Neural crest cell (in vitro differentiated cells): ENCODE results near the gene PRM2. TPM values are rescaled to one million over a fixed set of nuclear protein-coding genes. Genes with fewer than 3 reads are reported as not detected.

Source experiments
- DNase-seq: peaks from one replicate; pipeline ENCODE4 v3.0.0; 2021; ENCODE audit warnings: low read depth, mixed read lengths, low spot score
- H3K27ac Mint-ChIP-seq: one replicate; pipeline ENCODE4 v1.8.0; 2021; ENCODE audit warnings: mild to moderate bottlenecking, mixed read lengths; ENCODE audit not compliant: unreplicated experiment
- H3K27me3 Mint-ChIP-seq: 2 replicates; pipeline ENCODE4 v1.8.0; 2021; ENCODE audit warnings: low read depth, mild to moderate bottlenecking, mixed read lengths
- H3K36me3 Mint-ChIP-seq: 2 replicates; pipeline ENCODE4 v1.8.0; 2021; ENCODE audit warnings: low read depth, mild to moderate bottlenecking, mixed read lengths
- H3K4me1 Mint-ChIP-seq: 2 replicates; pipeline ENCODE4 v1.8.0; 2021; ENCODE audit warnings: mixed read lengths
- H3K4me3 Mint-ChIP-seq: one replicate; pipeline ENCODE4 v1.8.0; 2021; ENCODE audit warnings: mild to moderate bottlenecking, mixed read lengths
- H3K9me3 Mint-ChIP-seq: 2 replicates; pipeline ENCODE4 v1.8.0; 2021; ENCODE audit warnings: mixed read lengths
- total RNA-seq: library from RNA; stranded (reverse); gene quantifications from 2 replicates; pipeline ENCODE4 v1.2.1, GENCODE V29; 2021
- TF ChIP-seq, protein P1 (sequence below): fragments of 200-600 bp; sonication (generic); conservative IDR thresholded peaks from 2 replicates; pipeline ENCODE4 v1.5.0; 2021; ENCODE audit warnings: antibody characterized with exemption, mild to moderate bottlenecking

PRM2 gene
- total RNA-seq, 1 donor from 2014 or later: not detected

DNA sequence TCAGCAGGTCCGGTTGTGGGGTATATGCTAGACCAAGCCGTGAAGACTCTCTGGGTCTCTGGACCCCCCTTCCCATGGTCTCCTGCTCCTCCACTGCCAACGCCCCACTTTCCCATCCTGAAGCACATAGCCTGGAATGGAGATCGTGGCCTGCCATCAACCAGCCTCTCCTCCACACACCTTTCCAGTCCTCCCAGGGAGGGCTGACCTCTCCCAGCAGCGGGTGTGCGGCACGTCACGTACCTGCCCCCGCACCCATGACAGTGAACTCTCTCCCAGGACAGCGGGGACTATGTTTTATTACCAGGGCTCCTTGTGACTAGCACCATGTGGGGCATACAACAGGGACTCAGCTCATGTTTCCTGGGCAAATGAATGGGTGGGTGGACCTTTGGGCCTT, 4.7 kb downstream of the PRM2 start:
- no peaks in the 10 kb centered on the region for H3K27me3 Mint-ChIP-seq
- TF ChIP-seq, protein P1, sequence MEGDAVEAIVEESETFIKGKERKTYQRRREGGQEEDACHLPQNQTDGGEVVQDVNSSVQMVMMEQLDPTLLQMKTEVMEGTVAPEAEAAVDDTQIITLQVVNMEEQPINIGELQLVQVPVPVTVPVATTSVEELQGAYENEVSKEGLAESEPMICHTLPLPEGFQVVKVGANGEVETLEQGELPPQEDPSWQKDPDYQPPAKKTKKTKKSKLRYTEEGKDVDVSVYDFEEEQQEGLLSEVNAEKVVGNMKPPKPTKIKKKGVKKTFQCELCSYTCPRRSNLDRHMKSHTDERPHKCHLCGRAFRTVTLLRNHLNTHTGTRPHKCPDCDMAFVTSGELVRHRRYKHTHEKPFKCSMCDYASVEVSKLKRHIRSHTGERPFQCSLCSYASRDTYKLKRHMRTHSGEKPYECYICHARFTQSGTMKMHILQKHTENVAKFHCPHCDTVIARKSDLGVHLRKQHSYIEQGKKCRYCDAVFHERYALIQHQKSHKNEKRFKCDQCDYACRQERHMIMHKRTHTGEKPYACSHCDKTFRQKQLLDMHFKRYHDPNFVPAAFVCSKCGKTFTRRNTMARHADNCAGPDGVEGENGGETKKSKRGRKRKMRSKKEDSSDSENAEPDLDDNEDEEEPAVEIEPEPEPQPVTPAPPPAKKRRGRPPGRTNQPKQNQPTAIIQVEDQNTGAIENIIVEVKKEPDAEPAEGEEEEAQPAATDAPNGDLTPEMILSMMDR: no peak

DNA sequence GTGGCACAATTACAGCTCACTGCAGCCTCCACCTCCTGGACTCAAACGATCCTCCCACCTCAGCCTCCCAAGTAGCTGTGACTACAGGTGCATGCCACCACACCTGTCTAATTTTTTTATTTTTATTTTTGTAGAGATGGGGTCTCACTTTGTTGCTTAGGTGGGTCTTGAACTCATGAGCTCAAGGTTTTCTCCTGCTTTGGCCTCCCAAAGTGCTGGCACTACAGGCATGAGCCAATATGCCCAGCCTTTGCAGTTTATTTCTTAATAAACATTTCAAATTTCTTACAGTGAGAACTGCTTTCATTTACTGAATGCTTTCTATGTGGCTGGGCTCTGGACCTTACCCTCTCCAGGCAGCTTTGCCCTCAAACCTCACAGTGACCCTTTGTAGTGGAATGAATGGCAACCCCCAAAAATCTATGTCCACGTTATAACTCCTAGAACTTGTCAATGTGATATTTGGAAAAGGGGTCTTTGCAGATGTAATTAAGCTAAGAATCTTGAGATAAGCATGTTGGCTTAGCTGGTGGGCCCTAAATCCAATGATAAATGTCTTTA, 5.6 kb downstream of the PRM2 start:
- Mint-ChIP-seq H3K36me3 (no peaks in the 10 kb centered on the region), H3K27me3 (no peaks in the 10 kb centered on the region), H3K4me1 (peaks cover 17% of the 10 kb centered on the region), H3K27ac (no peak overlapping the region), H3K9me3 (no peaks in the 10 kb centered on the region), H3K4me3 (no peak overlapping the region)
- DNase-seq: no peak
- TF ChIP-seq, protein P1: no peak

More for the DNA sequence above, 4.7 kb downstream of the PRM2 start:
- Mint-ChIP-seq H3K36me3 (no peaks in the 10 kb centered on the region), H3K27ac (no peak overlapping the region), H3K4me1 (peaks cover 17% of the 10 kb centered on the region), H3K9me3 (no peaks in the 10 kb centered on the region), H3K4me3 (no peak overlapping the region)
- no peak for DNase-seq

DNA sequence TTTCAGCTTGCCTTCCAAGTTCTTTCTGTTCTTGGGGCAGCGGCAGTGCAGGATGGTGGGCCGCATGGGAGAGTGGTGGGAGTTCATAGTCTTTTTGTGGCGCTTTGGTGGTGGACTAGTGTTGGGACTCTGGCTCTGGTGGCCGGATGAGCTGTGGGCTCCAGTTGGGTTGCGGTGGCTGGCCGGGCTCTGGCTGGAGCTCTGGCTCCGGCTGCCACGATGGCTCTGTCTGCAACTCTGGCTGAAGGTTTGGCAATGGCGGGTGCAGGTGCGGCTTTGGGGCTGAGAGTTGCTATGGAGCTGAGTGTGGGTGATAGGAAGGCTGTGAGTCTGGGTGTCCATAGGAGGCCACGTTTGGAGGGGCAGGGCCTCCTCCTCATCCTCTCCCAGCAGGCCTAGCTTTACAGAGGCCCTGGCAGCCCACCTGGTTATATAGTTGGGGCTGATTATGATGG, 7.3 kb downstream of the PRM2 start, which contains the start of gene TNP2:
TSS of gene TNP2 (minus strand) at position 405 of the 455 bp plus-strand sequence. CDS start at position 342, 63 bp downstream.
- peaks cover 8% of the 10 kb centered on the region for H3K4me1 Mint-ChIP-seq
- TF ChIP-seq, protein P1: no peak
- peak within 1 kb of the TSS; percentile 2 for H3K27ac Mint-ChIP-seq
- H3K9me3 Mint-ChIP-seq: no peaks in the 10 kb centered on the region
- DNase-seq: no peak
- no peaks in the 10 kb centered on the region for H3K27me3 Mint-ChIP-seq
- H3K36me3 Mint-ChIP-seq: no peaks in the 10 kb centered on the region
- no peak within 1 kb of the TSS for H3K4me3 Mint-ChIP-seq

DNA sequence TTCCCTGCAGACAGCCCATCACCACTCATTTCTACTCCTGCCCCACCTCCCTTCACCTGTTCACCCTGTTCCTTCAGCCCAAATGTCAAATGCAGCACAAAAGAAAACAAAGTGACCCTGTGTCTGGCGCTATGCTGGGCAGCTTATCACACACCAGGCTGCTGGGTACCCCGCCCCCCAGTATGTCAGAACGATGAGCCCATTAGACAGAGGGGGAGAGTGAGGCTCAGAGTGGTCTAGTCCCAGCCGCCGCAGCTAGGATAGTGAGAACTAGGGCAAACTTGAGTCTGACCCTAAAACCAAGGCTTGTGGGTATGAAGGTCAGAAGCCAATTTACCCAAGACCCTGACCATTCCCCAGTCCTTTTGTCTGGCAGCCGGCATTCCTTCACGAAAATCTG, 11.2 kb downstream of the PRM2 start:
- H3K4me3 Mint-ChIP-seq: no peak overlapping the region
- no peaks in the 10 kb centered on the region for H3K36me3 Mint-ChIP-seq
- no peaks in the 10 kb centered on the region for H3K4me1 Mint-ChIP-seq
- no peaks in the 10 kb centered on the region for H3K27me3 Mint-ChIP-seq
- TF ChIP-seq, protein P1: no peak
- DNase-seq: no peak
- H3K9me3 Mint-ChIP-seq: no peaks in the 10 kb centered on the region
- H3K27ac Mint-ChIP-seq: no peak overlapping the region

DNA sequence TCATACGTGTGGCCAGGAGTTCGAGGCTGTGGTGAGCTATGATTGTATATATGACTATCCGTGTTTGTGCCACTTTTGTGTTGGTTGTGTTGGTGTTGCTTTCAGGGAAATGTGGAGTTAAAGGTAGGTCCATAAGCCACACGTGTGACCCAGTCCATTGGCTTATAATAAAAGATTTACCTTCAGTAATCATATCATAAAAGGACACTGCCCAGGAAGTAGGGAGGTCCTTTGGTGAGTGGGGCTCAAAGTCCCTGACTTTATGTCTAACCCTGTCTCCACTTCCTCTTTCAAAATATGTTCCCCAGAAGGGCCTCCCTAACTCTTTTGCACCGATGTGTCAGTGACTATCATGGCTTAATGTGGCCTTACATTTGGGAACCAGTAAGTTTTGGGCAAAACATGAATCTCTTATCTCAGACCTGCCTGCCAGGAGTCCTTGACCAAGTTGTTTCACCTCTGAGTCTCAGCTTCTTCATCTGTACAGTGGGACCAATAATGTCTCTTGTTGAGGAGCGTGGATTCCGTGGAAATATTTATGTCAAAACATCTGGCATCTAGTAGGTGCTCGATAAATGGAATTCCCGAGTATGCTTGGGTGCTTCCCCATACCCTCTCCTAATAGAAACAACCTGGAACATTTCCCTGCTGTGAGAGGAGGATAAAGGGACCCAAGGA, 12.0 kb downstream of the PRM2 start:
- Mint-ChIP-seq H3K27ac (no peak overlapping the region), H3K9me3 (no peaks in the 10 kb centered on the region), H3K4me3 (no peak overlapping the region), H3K27me3 (no peaks in the 10 kb centered on the region), H3K36me3 (no peaks in the 10 kb centered on the region), H3K4me1 (no peaks in the 10 kb centered on the region)
- no peak for DNase-seq
- TF ChIP-seq, protein P1: no peak
